KMS-11 (cell line): ENCODE results near the gene PKD1L1.

Source experiments
- H2AFZ ChIP-seq: fragments of 200-600 bp; sonication (generic); 2 replicates; pipeline ENCODE4 v1.6.1; 2016; ENCODE audit warnings: antibody characterized with exemption, mixed run types, low read depth
- H3K27ac ChIP-seq: fragments of 200-600 bp; sonication (generic); 2 replicates; pipeline ENCODE4 v1.6.1; 2016; ENCODE audit warnings: mild to moderate bottlenecking, mixed run types
- H3K27me3 ChIP-seq: fragments of 200-600 bp; sonication (generic); 2 replicates; pipeline ENCODE4 v1.6.1; 2017; ENCODE audit warnings: mild to moderate bottlenecking, low read depth, mixed run types, moderate library complexity; ENCODE audit not compliant: insufficient read depth
- H3K36me3 ChIP-seq: fragments of 200-600 bp; sonication (generic); 2 replicates; pipeline ENCODE4 v1.6.1; 2017; ENCODE audit warnings: mild to moderate bottlenecking, mixed run types; ENCODE audit not compliant: insufficient read depth
- H3K4me1 ChIP-seq: fragments of 200-600 bp; sonication (generic); 2 replicates; pipeline ENCODE4 v1.6.1; 2016; ENCODE audit warnings: mild to moderate bottlenecking, low read depth, mixed run types; ENCODE audit not compliant: poor library complexity, severe bottlenecking
- H3K4me2 ChIP-seq: fragments of 200-600 bp; sonication (generic); 2 replicates; pipeline ENCODE4 v1.7.0; 2016; ENCODE audit warnings: mild to moderate bottlenecking, mixed run types
- H3K4me3 ChIP-seq: fragments of 200-600 bp; sonication (generic); IDR thresholded peaks from 2 replicates; pipeline ENCODE4 v1.6.1; 2017; ENCODE audit warnings: low read depth, low read length, mixed read lengths; ENCODE audit not compliant: insufficient read depth
- H3K79me2 ChIP-seq: fragments of 200-600 bp; sonication (generic); 2 replicates; pipeline ENCODE4 v1.6.1; 2016; ENCODE audit warnings: low read depth, mixed run types; ENCODE audit not compliant: insufficient read depth
- H3K9ac ChIP-seq: fragments of 200-600 bp; sonication (generic); 2 replicates; pipeline ENCODE4 v1.6.1; 2016; ENCODE audit warnings: mild to moderate bottlenecking, mixed run types
- H4K20me1 ChIP-seq: fragments of 200-600 bp; sonication (generic); 2 replicates; pipeline ENCODE4 v1.6.1; 2016; ENCODE audit warnings: mild to moderate bottlenecking, mixed run types; ENCODE audit not compliant: insufficient read depth
- CTCF ChIP-seq: fragments of 200-600 bp; sonication (generic); conservative IDR thresholded peaks from 2 replicates; pipeline ENCODE4 v1.6.1; 2017; ENCODE audit warnings: low read depth, mild to moderate bottlenecking, antibody characterized with exemption, low read length, moderate library complexity, mixed read lengths

Gene PKD1L1

DNA sequence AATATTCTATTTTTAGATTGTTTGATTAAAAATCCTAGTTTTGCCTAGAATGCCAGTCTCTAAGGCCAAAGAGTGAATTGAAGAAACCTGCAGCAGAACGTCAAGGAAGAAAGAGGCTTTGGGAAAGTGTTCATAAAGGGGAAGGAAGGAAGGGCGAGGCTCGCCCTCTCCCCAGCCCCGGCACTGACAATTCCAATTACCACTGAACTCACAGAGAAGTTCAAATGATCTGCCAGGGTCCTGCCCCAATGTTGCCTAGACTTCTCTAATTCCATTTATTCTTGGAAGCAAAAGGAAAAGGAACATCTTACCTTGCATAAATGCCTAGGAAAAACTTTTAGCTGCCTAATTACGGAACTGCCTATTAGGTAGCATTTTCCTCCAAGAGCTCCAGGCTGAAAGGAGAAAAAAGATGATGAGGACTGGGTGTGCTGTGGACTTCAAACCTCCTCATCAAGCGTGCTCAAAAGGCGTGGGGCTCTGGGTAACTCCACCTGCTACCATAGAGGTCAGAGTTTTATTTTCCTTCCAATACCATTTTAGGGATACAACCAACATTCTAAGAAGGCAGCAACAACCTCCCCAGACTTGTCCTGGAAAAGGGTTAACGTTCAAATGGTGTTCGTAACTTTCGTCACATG lies 134.5 kb downstream of the PKD1L1 start:
- TF ChIP-seq CTCF, result no peak
- no peaks in the 10 kb centered on the region for H3K79me2 ChIP-seq
- no peaks in the 10 kb centered on the region for H3K4me1 ChIP-seq
- H3K4me3 ChIP-seq, result no peak overlapping the region
- H3K27me3 ChIP-seq, result no peaks in the 10 kb centered on the region
- H3K27ac ChIP-seq, result no peak overlapping the region
- H3K36me3 ChIP-seq, result no peaks in the 10 kb centered on the region
- H3K4me2 ChIP-seq, result no peak overlapping the region
- no peak overlapping the region for H3K9ac ChIP-seq
- no peak overlapping the region for H2AFZ ChIP-seq
- H4K20me1 ChIP-seq, result no peaks in the 10 kb centered on the region

DNA sequence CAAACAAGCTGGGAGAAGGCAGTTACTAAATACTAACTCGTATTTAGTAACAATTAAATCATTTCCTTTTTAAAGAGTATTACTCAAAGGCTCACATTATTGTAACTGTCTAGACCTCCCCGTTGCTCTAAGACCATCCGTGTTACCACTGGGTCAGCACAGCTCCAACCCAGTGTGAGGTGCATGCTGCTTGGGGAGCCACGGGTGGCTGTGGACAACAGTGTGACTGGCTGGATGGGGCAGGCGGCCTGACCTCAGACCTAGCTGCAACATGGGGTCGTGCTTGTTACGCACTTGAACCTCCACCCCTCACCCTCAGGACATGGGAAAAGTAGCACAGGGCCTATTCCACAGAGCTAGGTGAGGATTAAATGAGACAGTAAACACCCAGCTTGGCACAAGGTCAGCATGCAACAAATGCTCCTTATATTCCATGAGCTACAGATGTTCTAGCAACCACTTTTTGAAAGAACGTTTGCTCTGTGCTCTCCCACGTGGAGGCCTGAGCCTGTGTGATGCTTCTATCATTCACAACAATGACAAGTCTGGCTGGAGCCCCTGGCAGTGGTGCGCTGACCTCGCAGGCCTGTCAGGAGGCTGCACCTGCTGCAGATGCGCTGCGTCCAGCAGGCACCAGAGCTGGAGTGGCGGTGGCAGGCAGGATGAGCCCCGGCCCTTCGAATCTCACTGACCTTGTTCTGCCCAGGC lies 135.7 kb downstream of the PKD1L1 start:
- no peak overlapping the region for H2AFZ ChIP-seq
- no peak for TF ChIP-seq CTCF
- no peaks in the 10 kb centered on the region for H3K27me3 ChIP-seq
- H3K4me1 ChIP-seq, result no peaks in the 10 kb centered on the region
- no peak overlapping the region for H3K4me2 ChIP-seq
- H3K27ac ChIP-seq, result no peak overlapping the region
- H4K20me1 ChIP-seq, result no peaks in the 10 kb centered on the region
- H3K36me3 ChIP-seq, result no peaks in the 10 kb centered on the region
- no peaks in the 10 kb centered on the region for H3K79me2 ChIP-seq
- no peak overlapping the region for H3K4me3 ChIP-seq
- no peak overlapping the region for H3K9ac ChIP-seq

DNA sequence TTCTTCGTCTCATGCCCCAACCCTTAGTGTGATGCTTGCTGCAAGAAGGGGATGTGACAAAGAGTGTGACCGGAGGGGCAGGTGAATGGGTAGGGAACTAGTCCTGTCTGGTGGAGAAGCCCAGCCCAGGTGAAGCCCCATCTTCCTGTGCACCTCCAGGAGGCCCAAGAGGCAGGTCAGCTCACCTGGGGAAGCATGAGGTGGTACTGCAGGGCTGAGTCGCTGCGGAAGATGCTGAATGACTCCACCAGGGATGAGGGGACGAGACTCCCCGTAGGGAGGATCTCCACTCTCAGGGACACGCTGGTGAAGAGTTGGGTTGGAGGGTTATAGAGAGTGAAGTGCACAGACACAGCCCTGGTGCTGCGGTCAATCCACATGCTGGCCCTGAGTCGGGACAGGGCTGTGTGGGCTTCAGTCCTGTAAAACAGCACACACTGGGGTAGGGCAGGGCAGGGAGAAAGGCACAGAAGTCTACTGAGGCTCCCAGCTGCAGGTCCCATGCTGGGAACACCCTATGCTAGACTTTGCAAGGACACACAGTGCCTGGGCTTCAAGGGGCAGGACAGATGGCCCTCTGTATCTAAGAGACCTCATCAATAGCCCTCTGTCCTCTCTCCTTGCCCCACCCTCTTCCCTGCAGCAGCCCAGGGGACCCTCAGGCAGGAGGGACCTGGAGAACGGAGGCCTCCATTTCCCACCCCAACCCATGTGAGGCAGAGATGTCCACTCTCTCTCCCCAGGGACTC lies 136.5 kb downstream of the PKD1L1 start:
- Histone ChIP-seq H2AFZ (no peak overlapping the region), H3K9ac (no peak overlapping the region), H3K36me3 (no peaks in the 10 kb centered on the region), H3K27me3 (no peaks in the 10 kb centered on the region), H3K79me2 (no peaks in the 10 kb centered on the region), H3K4me1 (no peaks in the 10 kb centered on the region), H3K4me3 (no peak overlapping the region), H3K27ac (no peak overlapping the region), H4K20me1 (no peaks in the 10 kb centered on the region), H3K4me2 (no peak overlapping the region)
- TF ChIP-seq CTCF, result no peak

DNA sequence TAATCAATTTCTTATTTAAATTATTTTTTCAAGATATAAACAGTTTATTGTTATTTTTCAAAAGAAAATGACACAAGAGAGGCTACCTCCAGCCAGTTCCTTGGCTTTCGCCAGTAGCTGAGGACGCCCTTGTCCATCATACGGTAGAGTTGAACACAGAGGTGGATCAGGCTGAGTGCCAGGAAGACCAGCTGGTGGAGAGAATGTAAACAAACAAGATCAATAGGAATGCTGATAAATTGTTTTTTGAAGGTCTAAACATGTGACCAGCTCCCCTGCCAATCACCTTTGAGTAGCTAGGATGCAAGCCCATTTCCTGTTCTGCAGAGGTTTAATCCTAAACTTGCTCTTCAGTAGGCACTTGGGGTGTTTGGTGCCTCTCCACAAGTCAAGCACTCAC lies 138.9 kb downstream of the PKD1L1 start:
- H3K4me1 ChIP-seq, result no peaks in the 10 kb centered on the region
- no peak overlapping the region for H3K9ac ChIP-seq
- H3K27me3 ChIP-seq, result no peaks in the 10 kb centered on the region
- no peak overlapping the region for H2AFZ ChIP-seq
- H3K36me3 ChIP-seq, result no peaks in the 10 kb centered on the region
- TF ChIP-seq CTCF, result no peak
- no peak overlapping the region for H3K4me2 ChIP-seq
- H3K4me3 ChIP-seq, result no peak overlapping the region
- H3K27ac ChIP-seq, result no peak overlapping the region
- H4K20me1 ChIP-seq, result no peaks in the 10 kb centered on the region
- no peaks in the 10 kb centered on the region for H3K79me2 ChIP-seq
